Aortic smooth muscle cell (primary cell): Measurements from ENCODE around the gene TNNC2. TPM values are rescaled to one million over a fixed set of nuclear protein-coding genes. Genes with fewer than 3 reads are reported as not detected.

ENCODE experiments used
- total RNA-seq: library from RNA; depleted of rRNA; stranded (reverse); fragments of >200 nt; gene quantifications from 2 replicates; pipeline ENCODE4 v1.2.3, GENCODE V29; 2014

Gene TNNC2
- total RNA-seq, result 1.4 and 1.5 TPM in 2 replicates

GRCh38 chr20:45827030-45827652 lies at the start of gene TNNC2:
Gene TNNC2 (minus strand): TSS chr20:45827312. CDS start chr20:45827248, 64 bp downstream.

GRCh38 chr20:45857114-45857881 lies 30.2 kb upstream of the TNNC2 start, which contains the start of the genes ACOT8 and ZSWIM3:
Gene ACOT8 (minus strand): TSS chr20:45857392. CDS start chr20:45857315, 77 bp downstream.
Gene ZSWIM3 (plus strand): TSS chr20:45857614. CDS start chr20:45857826, 212 bp downstream.

DNA sequence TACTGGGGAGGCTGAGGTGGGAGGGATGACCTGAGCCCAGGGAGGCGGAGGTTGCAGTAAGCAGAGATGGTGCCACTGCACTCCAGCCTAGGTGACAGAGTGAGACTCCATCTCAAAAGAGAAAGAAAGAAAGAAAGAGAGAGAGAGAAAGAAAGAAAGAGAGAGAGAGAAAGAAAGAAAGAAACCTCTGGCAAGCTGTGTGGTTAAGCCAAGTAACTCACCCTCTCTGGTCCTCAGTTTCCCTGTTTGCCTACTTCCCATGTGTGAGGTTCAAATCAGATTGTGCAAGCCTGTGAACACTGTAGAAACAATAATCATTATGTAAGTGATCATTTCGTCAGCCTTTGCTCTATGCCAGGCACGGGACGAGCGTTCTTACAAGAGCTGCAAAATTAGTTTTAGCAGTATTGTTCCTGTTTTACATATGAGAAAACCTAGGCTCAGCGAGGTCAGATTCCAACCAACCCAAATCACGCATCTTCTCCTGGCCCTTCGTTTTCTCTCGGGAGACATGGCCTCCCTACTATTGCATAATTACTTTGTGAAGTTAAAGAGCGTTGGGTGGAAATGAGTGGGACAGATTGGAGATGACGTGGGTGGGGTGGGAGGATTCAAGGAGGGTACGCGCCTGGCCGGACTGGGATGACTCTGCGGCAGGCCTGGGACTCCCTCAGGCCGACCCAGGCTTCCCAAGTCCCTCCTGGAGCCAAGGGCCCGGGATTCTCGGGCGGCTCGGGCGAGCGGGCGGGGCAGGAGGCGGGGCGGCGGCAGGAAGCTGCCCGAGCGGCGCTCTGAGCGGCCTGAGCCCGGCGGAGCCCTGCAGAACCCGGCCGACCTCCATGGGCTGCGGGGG lies 6.1 kb upstream of the TNNC2 start, which contains the start of gene SNX21:
Gene SNX21, plus strand, starts transcription at position 770 of the 853 bp plus-strand sequence. CDS start 121 bp downstream, outside the sequence.

GRCh38 chr20:45812157-45813005 lies 14.7 kb downstream of the TNNC2 start, which contains the start of gene UBE2C:
Gene UBE2C (plus strand): TSS chr20:45812644. CDS start chr20:45812696, 52 bp downstream.

Other genes starting within 250 kb of the TNNC2 start
- not detected in 2 replicates for gene WFDC8, start 248.0 kb downstream of the TNNC2 start, total RNA-seq
- not detected in 2 replicates for gene WFDC10A, start 197.6 kb downstream of the TNNC2 start, total RNA-seq
- not detected in 2 replicates for gene WFDC9, start 196.0 kb downstream of the TNNC2 start, total RNA-seq
- not detected in 2 replicates for gene WFDC11, start 157.1 kb downstream of the TNNC2 start, total RNA-seq
- gene WFDC13, start 125.3 kb downstream of the TNNC2 start, total RNA-seq, result not detected in 2 replicates
- not detected in 2 replicates for gene WFDC10B, start 122.3 kb downstream of the TNNC2 start, total RNA-seq
- not detected in 2 replicates for gene SPINT4, start 105.0 kb downstream of the TNNC2 start, total RNA-seq
- gene WFDC3, start 35.4 kb downstream of the TNNC2 start, total RNA-seq, result 0.26 TPM in 1 of 2 replicates, not detected in the other
- 12.0 and 14.6 TPM in 2 replicates for gene DNTTIP1, start 35.4 kb downstream of the TNNC2 start, total RNA-seq
- 11.4 and 22.2 TPM in 2 replicates for gene UBE2C, start 14.7 kb downstream of the TNNC2 start, total RNA-seq
- 55.2 and 65.2 TPM in 2 replicates for gene SNX21, start 6.5 kb upstream of the TNNC2 start, total RNA-seq
- 29.2 and 32.9 TPM in 2 replicates for gene ACOT8, start 30.1 kb upstream of the TNNC2 start, total RNA-seq
- gene ZSWIM3, start 30.3 kb upstream of the TNNC2 start, total RNA-seq, result 5.2 and 5.5 TPM in 2 replicates
- 3.0 TPM in 2 replicates for gene ZSWIM1, start 53.9 kb upstream of the TNNC2 start, total RNA-seq
- gene SPATA25, start 60.3 kb upstream of the TNNC2 start, total RNA-seq, result 1.4 and 1.5 TPM in 2 replicates
- gene NEURL2, start 63.9 kb upstream of the TNNC2 start, total RNA-seq, result 5.2 and 5.3 TPM in 2 replicates
- 103 and 140 TPM in 2 replicates for gene CTSA, start 64.0 kb upstream of the TNNC2 start, total RNA-seq
- 32.0 and 41.9 TPM in 2 replicates for gene PLTP, start 84.8 kb upstream of the TNNC2 start, total RNA-seq
- 7.0 and 7.5 TPM in 2 replicates for gene PCIF1, start 107.4 kb upstream of the TNNC2 start, total RNA-seq
- gene ZNF335, start 144.9 kb upstream of the TNNC2 start, total RNA-seq, result 10.7 and 13.3 TPM in 2 replicates
- not detected in 2 replicates for gene MMP9, start 181.6 kb upstream of the TNNC2 start, total RNA-seq
- 0.06 TPM in 1 of 2 replicates, not detected in the other for gene SLC12A5, start 201.9 kb upstream of the TNNC2 start, total RNA-seq